Tibial artery (tissue), 4 donors: ENCODE data around the gene POLR3C.

Experiments
- DNase-seq, 2 donors: peaks; one replicate each; pipeline ENCODE4 v3.0.0-alpha.2; 2019
- H3K27ac ChIP-seq, 2 donors: fragments of 200-600 bp; sonication (generic) in 1 of 2; 1 replicate in 1 of 2; 2 replicates in 1 of 2; pipeline ENCODE4 v1.5.1; 2018 to 2019; ENCODE audit warnings: mild to moderate bottlenecking in 1 of 2
- H3K27me3 ChIP-seq, 2 donors: fragments of 200-600 bp; sonication (generic) in 1 of 2; one replicate each; pipeline versions ENCODE4 v1.5.1 to v1.6.0; 2016 to 2019
- H3K36me3 ChIP-seq, 3 donors: fragments of 200-600 bp; sonication (generic) in 2 of 3; one replicate each; pipeline ENCODE4 v1.5.1; 2016 to 2019; ENCODE audit warnings: mild to moderate bottlenecking in 2 of 3
- H3K4me1 ChIP-seq, 4 donors: fragments of 200-600 bp; sonication (generic) in 2 of 4; 1 replicate in 3 of 4; 2 replicates in 1 of 4; pipeline ENCODE4 v1.5.1; 2016 to 2019
- H3K4me3 ChIP-seq, 2 donors: fragments of 200-600 bp; sonication (generic) in 1 of 2; 1 replicate in 1 of 2; 2 replicates in 1 of 2; pipeline ENCODE4 v1.5.1; 2018 to 2019; ENCODE audit warnings: mild to moderate bottlenecking in 2 of 2
- H3K9me3 ChIP-seq, 3 donors: fragments of 200-600 bp; sonication (generic) in 1 of 3; one replicate each; pipeline ENCODE4 v1.5.1; 2016 to 2019
- intact Hi-C: fragments of 100-400 bp; cut with DNase I; formaldehyde crosslinking; loops from one replicate; pipeline ENCODE4 v1.15.0; 2023; ENCODE audit warnings: low total_unique reads
- TF ChIP-seq, protein P1 (sequence below), 2 experiments: fragments of 200-600 bp in 1 of 2; fragments of 450-650 bp in 1 of 2; IDR thresholded peaks; one replicate each; pipeline ENCODE4 v1.5.1; 2017 to 2019; ENCODE audit warnings: antibody characterized with exemption in 2 of 2, mild to moderate bottlenecking in 1 of 2, moderate library complexity in 1 of 2

The POLR3C gene

DNA sequence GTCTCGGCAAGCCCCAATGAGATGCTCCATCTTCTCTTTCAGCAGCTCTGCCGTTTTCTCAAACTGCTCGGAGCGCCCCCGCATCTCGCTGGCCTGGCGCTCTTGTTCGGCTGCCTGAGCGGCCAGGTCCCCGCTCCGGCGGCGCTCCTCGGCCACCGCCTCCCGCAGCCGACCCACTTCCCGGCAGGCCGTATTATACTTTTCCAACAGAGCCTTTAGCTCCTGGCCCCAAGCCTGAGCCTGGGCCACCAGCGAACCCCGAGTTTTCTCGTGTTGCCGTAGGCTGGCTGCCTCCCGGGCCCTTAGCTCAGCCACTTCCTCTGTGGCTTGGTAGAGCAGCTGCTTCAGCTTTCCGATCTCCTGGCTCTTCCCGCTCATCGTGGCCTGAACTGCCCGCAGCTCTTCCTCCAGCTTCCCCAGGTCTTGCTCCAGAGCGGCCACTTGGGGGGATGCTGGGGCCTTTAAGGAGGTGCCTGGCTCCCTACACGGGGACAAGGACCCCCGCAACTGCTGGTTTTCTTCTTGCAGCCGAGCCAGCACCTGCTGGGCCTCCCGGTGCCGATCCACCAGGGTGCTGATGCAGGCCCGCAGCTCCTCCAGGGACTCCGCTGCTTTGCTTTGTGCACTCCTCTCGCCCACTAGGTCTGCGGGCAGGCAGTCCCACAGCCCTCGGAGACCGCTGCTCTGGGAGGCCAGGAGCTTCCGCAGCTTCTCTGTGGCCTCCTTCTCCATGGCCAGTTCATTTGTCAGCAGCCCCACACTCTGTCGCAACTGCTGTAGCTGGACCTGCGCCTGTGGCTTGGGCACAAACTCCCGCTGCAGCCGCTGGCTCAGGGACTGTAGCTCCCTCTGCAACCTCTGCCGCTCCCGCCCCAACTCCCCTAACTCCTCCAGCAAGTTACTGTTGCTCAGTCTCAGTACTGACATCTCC lies 48.3 kb downstream of the POLR3C start:
- intact Hi-C loops: no loop called here
- no peaks in the 10 kb centered on the region for H3K27me3 ChIP-seq
- peak overlapping the region; percentile 56 to 61 for H3K4me3 ChIP-seq
- H3K4me1 ChIP-seq: peaks cover 0 to 24% (median 7%) of the 10 kb centered on the region in 4 donors
- DNase-seq: peak; percentile 80 to 86
- H3K27ac ChIP-seq: peak overlapping the region; percentile 82 to 85
- TF ChIP-seq, protein P1, sequence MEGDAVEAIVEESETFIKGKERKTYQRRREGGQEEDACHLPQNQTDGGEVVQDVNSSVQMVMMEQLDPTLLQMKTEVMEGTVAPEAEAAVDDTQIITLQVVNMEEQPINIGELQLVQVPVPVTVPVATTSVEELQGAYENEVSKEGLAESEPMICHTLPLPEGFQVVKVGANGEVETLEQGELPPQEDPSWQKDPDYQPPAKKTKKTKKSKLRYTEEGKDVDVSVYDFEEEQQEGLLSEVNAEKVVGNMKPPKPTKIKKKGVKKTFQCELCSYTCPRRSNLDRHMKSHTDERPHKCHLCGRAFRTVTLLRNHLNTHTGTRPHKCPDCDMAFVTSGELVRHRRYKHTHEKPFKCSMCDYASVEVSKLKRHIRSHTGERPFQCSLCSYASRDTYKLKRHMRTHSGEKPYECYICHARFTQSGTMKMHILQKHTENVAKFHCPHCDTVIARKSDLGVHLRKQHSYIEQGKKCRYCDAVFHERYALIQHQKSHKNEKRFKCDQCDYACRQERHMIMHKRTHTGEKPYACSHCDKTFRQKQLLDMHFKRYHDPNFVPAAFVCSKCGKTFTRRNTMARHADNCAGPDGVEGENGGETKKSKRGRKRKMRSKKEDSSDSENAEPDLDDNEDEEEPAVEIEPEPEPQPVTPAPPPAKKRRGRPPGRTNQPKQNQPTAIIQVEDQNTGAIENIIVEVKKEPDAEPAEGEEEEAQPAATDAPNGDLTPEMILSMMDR (IDR thresholded peaks at IDR 0.05): no peak
- peaks cover 0 to 7% (median 0%) of the 10 kb centered on the region in 3 donors for H3K36me3 ChIP-seq
- no peaks in the 10 kb centered on the region for H3K9me3 ChIP-seq

- Histone ChIP-seq H3K4me1 (peaks cover 0 to 24% (median 7%) of the 10 kb centered on the region in 4 donors), H3K36me3 (no peaks in the 10 kb centered on the region), H3K27me3 (no peaks in the 10 kb centered on the region), H3K27ac (no peak overlapping the region), H3K9me3 (no peaks in the 10 kb centered on the region), H3K4me3 (no peak overlapping the region)
- peak in 1 of 2 donors; percentile 12 for DNase-seq
- intact Hi-C loops: no loop called here
- TF ChIP-seq, protein P1 (IDR thresholded peaks at IDR 0.05): no peak
These were observed 50.6 kb downstream of the POLR3C start for GRCh38 chr1:145874646-145875045.

DNA sequence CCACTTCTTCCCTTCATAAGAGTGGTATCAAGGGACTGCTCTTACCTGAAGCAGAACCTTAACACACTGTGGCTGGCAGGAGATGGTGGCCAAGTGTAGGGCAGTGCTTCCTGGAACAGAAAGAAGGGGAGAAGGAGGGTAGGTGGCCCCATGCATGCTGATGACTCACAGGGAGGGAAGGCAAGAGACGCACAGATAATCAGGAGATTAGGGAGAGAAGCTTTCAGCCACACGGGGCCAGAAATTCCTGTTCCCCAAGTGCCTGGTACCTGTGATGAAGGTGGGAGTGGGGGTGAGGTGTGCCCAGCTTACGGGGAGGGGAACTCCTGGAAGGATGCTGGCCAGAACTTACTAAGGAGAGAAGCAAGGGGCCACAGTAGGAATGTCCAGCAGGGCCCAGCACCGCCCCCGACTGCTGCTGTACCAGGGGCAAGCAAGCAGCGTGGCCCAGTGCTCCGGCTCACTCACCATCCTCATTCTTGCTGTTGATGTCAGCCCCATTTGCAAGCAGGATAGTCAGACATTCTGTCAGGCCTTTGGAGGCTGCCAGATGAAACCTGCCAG lies 54.0 kb downstream of the POLR3C start:
- H3K9me3 ChIP-seq: no peaks in the 10 kb centered on the region
- no peaks in the 10 kb centered on the region for H3K36me3 ChIP-seq
- peaks cover 0 to 4% (median under 1%) of the 10 kb centered on the region in 4 donors for H3K4me1 ChIP-seq
- intact Hi-C loops: no loop called here
- H3K4me3 ChIP-seq: no peak overlapping the region
- TF ChIP-seq, protein P1 (IDR thresholded peaks at IDR 0.05): no peak
- no peak overlapping the region for H3K27ac ChIP-seq
- peak in 1 of 2 donors; percentile 59 for DNase-seq
- H3K27me3 ChIP-seq: no peaks in the 10 kb centered on the region

GRCh38 chr1:145878724-145879123 lies 54.7 kb downstream of the POLR3C start:
- intact Hi-C loops: no loop called here
- Histone ChIP-seq H3K4me1 (no peaks in the 10 kb centered on the region), H3K27me3 (no peaks in the 10 kb centered on the region), H3K4me3 (no peak overlapping the region), H3K36me3 (no peaks in the 10 kb centered on the region), H3K27ac (no peak overlapping the region), H3K9me3 (no peaks in the 10 kb centered on the region)
- DNase-seq: no peak
- TF ChIP-seq, protein P1 (IDR thresholded peaks at IDR 0.05): no peak

GRCh38 chr1:145879775-145880174 lies 55.8 kb downstream of the POLR3C start:
- TF ChIP-seq, protein P1 (IDR thresholded peaks at IDR 0.05): no peak
- H3K27me3 ChIP-seq: no peaks in the 10 kb centered on the region
- DNase-seq: peak in 1 of 2 donors; percentile 11
- intact Hi-C loops: no loop called here
- no peak overlapping the region for H3K4me3 ChIP-seq
- no peak overlapping the region for H3K27ac ChIP-seq
- peaks cover 0 to under 1% (median 0%) of the 10 kb centered on the region in 4 donors for H3K4me1 ChIP-seq
- H3K9me3 ChIP-seq: no peaks in the 10 kb centered on the region
- no peaks in the 10 kb centered on the region for H3K36me3 ChIP-seq
